Ovary (tissue), 9 donors: ENCODE measurements around the gene PALMD. TPM values are rescaled to one million over a fixed set of nuclear protein-coding genes. Genes with fewer than 3 reads are reported as not detected.

Experiments
- DNase-seq, 5 donors: peaks; one replicate each; pipeline ENCODE4 v3.0.0-alpha.2; 2019 to 2020
- H3K27ac ChIP-seq, 2 donors: fragments of 200-600 bp; one replicate each; pipeline versions ENCODE4 v1.5.1 to v1.8.0; 2019 to 2022
- H3K27me3 ChIP-seq: fragments of 200-600 bp; one replicate; pipeline ENCODE4 v1.8.0; 2022
- H3K36me3 ChIP-seq: fragments of 200-600 bp; sonication (generic); one replicate; pipeline ENCODE4 v1.5.1; 2019
- H3K4me1 ChIP-seq: one replicate; pipeline ENCODE4 v1.8.1; 2013; ENCODE audit warnings: mild to moderate bottlenecking, moderate library complexity; ENCODE audit not compliant: insufficient read depth
- H3K4me3 ChIP-seq: fragments of 200-600 bp; sonication (generic); one replicate; pipeline ENCODE4 v1.5.1; 2017
- H3K9me3 ChIP-seq, 2 donors: fragments of 200-600 bp in 1 of 2; sonication (generic) in 1 of 2; one replicate each; pipeline versions ENCODE4 v1.5.1 to v1.8.1; 2013 to 2019; ENCODE audit warnings: mild to moderate bottlenecking in 1 of 2, moderate library complexity in 1 of 2
- CTCF ChIP-seq, 3 donors: fragments of 450-650 bp in 2 of 3; fragments of 200-600 bp in 1 of 3; IDR thresholded peaks; one replicate each; pipeline versions ENCODE4 v1.5.1 to v1.8.0; 2016 to 2022; ENCODE audit warnings: antibody characterized with exemption in 3 of 3, mild to moderate bottlenecking in 1 of 3
- EP300 ChIP-seq: sonication (generic); formaldehyde crosslinking; IDR thresholded peaks from one replicate; pipeline ENCODE4 v1.6.1; 2017; ENCODE audit warnings: antibody characterized with exemption
- POLR2A ChIP-seq: fragments of 450-650 bp; IDR thresholded peaks from one replicate; pipeline ENCODE4 v1.6.1; 2017; ENCODE audit warnings: antibody characterized with exemption, mild to moderate bottlenecking, moderate library complexity
- WGBS, 3 donors: extraction: QIAGEN DNeasy Blood & Tissue Kit in 1 of 3; methylation state at CpG; one replicate each; pipeline versions ENCODE4 v1.1.5 to v1.1.7; 2013 to 2017; 5-methylcytosine and 5-hydroxymethylcytosine counted together
- intact Hi-C, 4 donors: fragments of 100-400 bp; cut with DNase I; formaldehyde crosslinking; loops; one replicate each; pipeline versions ENCODE4 v1.11.0 to v1.15.1; 2022 to 2023
- polyA plus RNA-seq, 2 donors: library from polyadenylated mRNA; stranded (reverse); fragments of 200-250 nt in 1 of 2; fragments of 350-450 nt in 1 of 2; fragmentation: Illumina TruSeq in 1 of 2; extraction: RNeasy Lipid Tissue Mini Kit (QIAGEN cat#74804) in 1 of 2; gene quantifications; one replicate each; pipeline ENCODE4 v1.2.3, GENCODE V29; 2013 to 2014
- total RNA-seq, 7 donors: library from RNA; depleted of rRNA in 2 of 7; stranded (reverse); fragments of >200 nt in 2 of 7; fragmentation: NEBNext Ultra II Directional in 3 of 7; extraction: Animal tissue kit (Norgen Biotek cat#: 25700) in 3 of 7; gene quantifications; one replicate each; pipeline versions ENCODE4 v1.1.0 to v1.2.4, GENCODE V29; 2016 to 2023
- donor health status: DM: no; HTN: no; CAD: no; lungs with moderate emphysema.
- donor health status: DM: no; HTN: no; CAD: no.
- donor health status: Bipolar disorder and iron deficiency.
- donor health status: DM: yes; HTN: yes; CAD: no.
- donor health status: DM: no; HTN: no; CAD: no.
- donor health status: DM: yes; HTN: yes; CAD: no.

Gene PALMD
- total and polyA plus RNA-seq, 9 donors, result 18.0 to 43.7 (median 30.2) TPM

- Histone ChIP-seq H3K9me3 (no peaks in the 10 kb centered on the region), H3K36me3 (no peaks in the 10 kb centered on the region), H3K27ac (peak overlapping the region in 1 of 2 donors; percentile 80), H3K4me1 (peaks cover 9% of the 10 kb centered on the region), H3K4me3 (peak overlapping the region; percentile 31), H3K27me3 (no peaks in the 10 kb centered on the region)
- DNase-seq, result peak in 4 of 5 donors; percentile 26 to 69 (median 58)
- intact Hi-C loops, result loop anchor here in 1 of 4 donors (5.0 kb wide), 1 partner anchor 43 kb away; no protein-coding TSS in a partner anchor
- TF ChIP-seq CTCF (IDR thresholded peaks at IDR 0.05), result no peak
- no peak for TF ChIP-seq POLR2A
- TF ChIP-seq EP300, result no peak
- 36 to 61% (median 49%) methylated on average over 5 of the region's 5 CpGs for WGBS, 3 donors
These were observed 710 bp upstream of the PALMD start for GRCh38 chr1:99645203-99645602.

- Histone ChIP-seq H3K27ac (peak overlapping the region in 1 of 2 donors; percentile 80), H3K36me3 (no peaks in the 10 kb centered on the region), H3K4me3 (peak overlapping the region; percentile 31), H3K9me3 (no peaks in the 10 kb centered on the region), H3K27me3 (no peaks in the 10 kb centered on the region), H3K4me1 (peaks cover 10% of the 10 kb centered on the region)
- WGBS, 3 donors, result 8 to 15% (median 10%) methylated on average over 5 of the region's 5 CpGs
- intact Hi-C loops, result loop anchor here in 1 of 4 donors (5.0 kb wide), 1 partner anchor 45 kb away; no protein-coding TSS in a partner anchor
- TF ChIP-seq EP300 (no peak), CTCF (IDR thresholded peaks at IDR 0.05) (no peak), POLR2A (no peak)
- no peak for DNase-seq
These were observed 955 bp downstream of the PALMD start for GRCh38 chr1:99646868-99647267.

- TF ChIP-seq CTCF (IDR thresholded peaks at IDR 0.05) (no peak), POLR2A (no peak), EP300 (no peak)
- peak overlapping the region; percentile 31 for H3K4me3 ChIP-seq
- WGBS, 3 donors, result 27 to 42% (median 32%) methylated on average over 4 of the region's 4 CpGs
- DNase-seq, result no peak
- H3K36me3 ChIP-seq, result no peaks in the 10 kb centered on the region
- H3K9me3 ChIP-seq, result no peaks in the 10 kb centered on the region
- H3K4me1 ChIP-seq, result peaks cover 10% of the 10 kb centered on the region
- peak overlapping the region in 1 of 2 donors; percentile 52 for H3K27ac ChIP-seq
- intact Hi-C loops, result loop anchor here in 1 of 4 donors (5.0 kb wide), 1 partner anchor 45 kb away; no protein-coding TSS in a partner anchor
- H3K27me3 ChIP-seq, result no peaks in the 10 kb centered on the region
These were observed 1.6 kb downstream of the PALMD start for GRCh38 chr1:99647490-99647889.

DNA sequence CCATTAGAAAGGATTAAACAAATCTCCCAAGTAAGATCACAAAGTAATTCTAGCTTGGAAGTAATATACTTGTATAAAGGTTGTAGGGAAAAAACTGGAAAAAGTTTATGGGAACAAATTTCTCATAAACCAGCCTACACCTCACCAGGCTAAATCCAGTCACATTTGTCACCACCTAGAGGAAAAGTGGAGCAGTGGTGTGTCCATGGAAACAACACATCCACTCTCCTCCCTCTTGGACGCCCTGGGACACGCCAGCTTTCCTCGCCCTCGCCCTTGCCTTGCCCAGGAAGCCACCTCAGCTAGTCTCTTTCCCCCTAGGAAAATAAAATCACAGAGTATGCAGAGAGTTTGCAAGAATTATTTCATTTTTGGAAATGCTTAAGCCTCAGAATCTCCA is 2.2 kb downstream of the PALMD start:
- Histone ChIP-seq H3K27me3 (no peaks in the 10 kb centered on the region), H3K36me3 (no peaks in the 10 kb centered on the region), H3K4me1 (peaks cover 10% of the 10 kb centered on the region), H3K27ac (peak overlapping the region in 1 of 2 donors; percentile 52), H3K4me3 (peak overlapping the region; percentile 31), H3K9me3 (no peaks in the 10 kb centered on the region)
- peak in 1 of 5 donors; percentile 35 for DNase-seq
- intact Hi-C loops, result loop anchor here in 1 of 4 donors (5.0 kb wide), 1 partner anchor 46 kb away; no protein-coding TSS in a partner anchor
- TF ChIP-seq CTCF (IDR thresholded peaks at IDR 0.05) (peak in 1 of 3 donors; percentile 29), EP300 (no peak)
- WGBS, 3 donors, result 86 to 93% (median 93%) methylated on average over 4 of the region's 4 CpGs
